Epithelial cell of prostate (primary cell): ENCODE measurements around the gene SRSF4.

Experiments
- DNase-seq: peaks from one replicate; pipeline ENCODE4 v3.0.0-alpha.2; 2011; ENCODE audit warnings: low read depth, low spot score
- H3K27ac ChIP-seq: fragments of 450-650 bp; 2 replicates; pipeline ENCODE4 v1.5.1; 2017; ENCODE audit warnings: mild to moderate bottlenecking

The SRSF4 gene

DNA sequence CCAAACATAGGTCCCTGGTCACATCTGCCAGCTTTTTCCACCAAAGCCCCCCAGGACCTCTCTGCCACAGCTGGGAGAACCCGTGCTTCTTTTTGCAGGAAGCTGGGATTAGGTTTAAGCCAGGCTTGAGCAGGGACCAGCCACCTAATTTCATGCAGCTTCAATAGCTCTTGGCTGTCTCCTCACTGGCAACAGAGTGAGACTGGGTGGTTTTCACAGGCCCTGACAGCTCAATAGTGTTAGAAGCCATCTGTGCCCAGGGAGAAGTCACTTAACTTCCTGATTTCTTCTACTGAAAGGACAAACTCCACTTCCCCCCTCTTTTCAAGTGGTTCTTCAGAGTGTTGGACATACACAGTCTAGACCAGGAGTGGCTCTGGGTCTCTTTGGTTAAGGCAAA is 20.4 kb upstream of the SRSF4 start:
- DNase-seq, result no peak
- peak overlapping the region; percentile 85 for H3K27ac ChIP-seq

DNA sequence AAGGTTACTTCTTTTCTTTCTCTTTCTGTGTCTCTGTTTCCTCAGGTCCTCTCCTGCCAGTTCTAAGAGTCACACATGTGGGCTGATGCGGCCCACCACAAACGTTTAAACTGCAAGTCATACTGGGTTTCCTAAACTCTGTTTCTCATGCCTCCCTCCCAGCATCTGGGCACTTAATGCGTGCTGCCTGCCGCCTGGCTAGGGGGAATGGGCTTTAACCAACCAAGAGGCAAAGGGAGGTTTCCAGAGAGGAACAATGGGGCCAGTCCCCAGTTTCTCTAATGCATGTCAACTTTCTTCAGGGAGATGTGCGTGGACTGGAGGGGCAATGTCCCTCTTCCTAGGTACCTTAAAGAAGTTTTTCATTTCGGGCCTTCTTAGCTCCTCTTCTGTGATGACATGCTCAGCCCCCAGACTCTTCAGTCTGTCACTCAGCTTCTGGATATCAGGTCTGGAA is 19.9 kb upstream of the SRSF4 start:
- no peak for DNase-seq
- peak overlapping the region; percentile 85 for H3K27ac ChIP-seq

DNA sequence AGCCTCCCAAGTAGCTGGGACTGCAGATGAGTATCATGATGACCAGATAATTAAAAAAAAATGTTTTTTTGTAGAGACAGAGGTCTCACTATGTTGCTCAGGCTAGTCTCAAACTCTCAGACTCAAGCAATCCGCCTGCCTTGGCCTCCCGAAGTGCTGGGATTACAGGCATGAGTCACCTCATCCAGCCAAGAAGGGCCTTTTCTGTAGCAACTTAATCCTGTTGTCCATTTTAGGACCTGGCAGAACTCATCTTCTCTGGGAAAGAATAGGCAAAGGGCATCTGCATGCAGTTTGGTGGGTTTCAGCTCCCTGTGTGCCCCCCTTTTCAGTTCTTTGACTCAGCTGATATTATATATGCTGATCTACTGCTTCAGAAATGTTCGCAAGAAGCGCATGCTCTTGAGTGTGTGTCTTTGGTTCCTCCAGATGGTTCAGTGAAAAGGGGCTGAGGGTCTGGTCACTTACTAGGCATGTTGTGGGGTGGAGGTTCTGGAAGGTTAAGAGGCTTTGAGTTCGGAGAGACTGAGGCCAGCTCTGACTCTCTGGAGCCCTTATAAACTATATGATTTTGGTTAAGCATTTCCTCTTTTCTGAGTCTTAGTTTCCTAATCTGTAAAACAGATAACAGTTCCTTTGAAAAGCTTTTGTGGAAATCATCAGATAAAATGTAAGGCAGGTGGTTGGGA is 19.4 kb upstream of the SRSF4 start:
- no peak overlapping the region for H3K27ac ChIP-seq
- DNase-seq, result no peak

DNA sequence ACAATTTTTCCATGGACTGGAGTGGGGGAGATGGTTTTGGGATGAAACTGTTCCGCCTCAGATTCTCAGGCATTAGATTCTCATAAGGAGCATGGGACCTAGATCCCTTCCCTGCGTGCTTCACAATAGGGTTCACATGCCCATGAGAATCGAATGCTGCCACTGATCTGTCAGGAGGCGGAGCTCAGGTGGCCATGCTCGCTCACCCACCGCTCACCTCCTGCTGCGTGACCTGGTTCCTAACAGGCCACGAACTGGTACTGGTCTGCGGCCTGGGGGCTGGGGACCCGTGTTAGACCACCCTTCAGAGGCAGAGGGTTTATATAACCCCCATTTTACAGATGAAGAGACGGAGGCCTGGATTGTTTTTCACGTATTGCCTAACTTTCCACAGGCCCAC is 16.3 kb upstream of the SRSF4 start:
- no peak overlapping the region for H3K27ac ChIP-seq
- no peak for DNase-seq

DNA sequence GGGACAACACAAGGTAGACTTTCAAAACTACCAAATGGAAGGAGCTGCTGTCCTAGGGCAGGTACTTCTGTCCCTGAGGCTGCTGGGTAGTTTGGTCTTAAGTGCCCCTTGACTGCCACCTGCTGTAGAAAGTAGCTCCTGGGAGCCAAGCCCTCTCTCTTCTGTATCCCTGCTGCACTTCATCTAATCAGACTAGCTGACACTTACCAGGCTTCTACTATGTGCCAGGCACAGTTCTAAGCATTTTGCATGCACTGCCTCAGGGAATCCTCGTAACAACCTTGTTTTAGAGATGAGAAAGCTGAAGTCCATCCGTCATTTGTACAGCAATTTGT is 15.9 kb upstream of the SRSF4 start:
- no peak for DNase-seq
- H3K27ac ChIP-seq, result peak overlapping the region; percentile 20

DNA sequence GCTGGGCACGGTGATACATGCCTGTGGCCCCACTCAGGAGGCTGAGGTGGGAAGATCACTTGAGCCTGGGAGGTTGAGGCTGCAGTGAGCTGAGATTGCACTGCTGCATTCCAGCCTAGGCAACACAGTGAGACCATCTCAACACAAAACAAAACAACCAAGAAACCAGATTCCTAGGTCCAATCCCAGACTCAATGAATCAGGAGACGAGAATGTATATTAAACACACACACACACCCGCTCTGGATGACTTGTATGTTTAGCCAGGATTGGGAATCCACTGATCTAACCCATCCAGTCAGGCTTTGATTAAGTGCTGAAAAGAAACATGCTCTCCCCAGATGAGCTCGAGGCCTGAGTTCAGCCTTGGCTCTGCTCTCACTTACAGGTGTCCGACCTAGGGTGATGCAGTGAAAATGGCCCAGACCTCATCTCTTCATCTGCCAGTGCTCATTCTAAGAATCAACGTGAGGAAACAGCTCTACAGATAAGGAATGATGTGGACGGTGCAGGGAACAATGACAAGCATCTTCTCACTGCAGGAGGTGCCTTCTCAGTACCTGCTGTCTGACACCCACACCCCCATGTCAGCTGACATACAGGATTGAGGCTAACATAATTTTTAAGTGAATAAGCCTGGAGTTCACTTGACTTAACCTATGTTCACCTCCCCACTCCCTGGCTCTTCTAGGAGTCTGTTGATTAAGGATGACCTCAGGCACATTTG is 15.3 kb upstream of the SRSF4 start:
- DNase-seq, result no peak
- H3K27ac ChIP-seq, result peak overlapping the region; percentile 20

DNA sequence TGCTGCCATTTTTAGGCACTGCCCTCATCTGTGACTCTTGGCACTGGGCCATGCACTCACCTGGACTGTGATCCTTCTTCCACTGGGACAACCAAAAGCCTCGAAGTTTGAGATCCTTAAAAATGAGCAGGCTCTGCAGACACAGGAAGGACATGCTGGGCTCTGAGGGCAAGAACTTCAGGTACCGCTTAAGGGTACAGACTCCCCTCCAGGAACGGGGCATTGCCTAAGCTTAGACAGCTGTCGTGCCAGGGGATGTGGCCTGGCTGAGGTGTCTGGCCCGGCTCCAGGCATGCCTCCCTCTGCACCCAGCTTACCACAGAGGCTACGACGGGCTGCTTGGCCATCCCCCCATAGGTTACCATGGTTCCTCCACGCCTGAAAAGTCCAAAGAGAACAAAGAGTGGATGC is 14.2 kb upstream of the SRSF4 start:
- DNase-seq, result no peak
- H3K27ac ChIP-seq, result no peak overlapping the region

DNA sequence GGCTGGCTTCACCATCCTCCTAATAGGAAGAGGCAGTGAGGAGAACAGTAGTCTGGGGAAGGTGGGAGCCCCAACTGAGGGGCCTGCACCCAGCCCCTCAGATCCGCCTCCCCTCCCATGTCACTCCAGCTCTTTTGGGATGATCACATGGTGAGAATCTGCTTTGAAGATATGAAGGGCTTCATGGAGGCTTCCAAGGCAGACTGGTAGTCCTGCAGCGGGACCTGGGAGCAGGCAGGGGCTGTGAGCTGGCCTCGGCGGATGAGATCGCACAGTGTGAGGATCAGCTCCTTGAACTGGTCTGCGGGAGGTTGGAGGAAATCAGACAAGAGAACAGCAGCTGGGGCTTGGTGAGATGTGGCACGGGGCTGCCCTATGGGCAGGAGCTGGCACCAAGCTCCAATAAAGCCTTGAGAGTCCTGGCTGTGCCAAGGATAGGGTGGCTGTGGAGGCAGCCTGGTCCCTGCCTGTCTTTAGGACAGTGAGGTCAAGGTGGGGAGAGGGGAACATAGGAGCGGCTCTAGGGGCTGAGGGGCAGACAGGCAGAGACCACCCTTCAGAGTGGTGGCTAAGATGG is 12.3 kb upstream of the SRSF4 start:
- H3K27ac ChIP-seq, result no peak overlapping the region
- no peak for DNase-seq

DNA sequence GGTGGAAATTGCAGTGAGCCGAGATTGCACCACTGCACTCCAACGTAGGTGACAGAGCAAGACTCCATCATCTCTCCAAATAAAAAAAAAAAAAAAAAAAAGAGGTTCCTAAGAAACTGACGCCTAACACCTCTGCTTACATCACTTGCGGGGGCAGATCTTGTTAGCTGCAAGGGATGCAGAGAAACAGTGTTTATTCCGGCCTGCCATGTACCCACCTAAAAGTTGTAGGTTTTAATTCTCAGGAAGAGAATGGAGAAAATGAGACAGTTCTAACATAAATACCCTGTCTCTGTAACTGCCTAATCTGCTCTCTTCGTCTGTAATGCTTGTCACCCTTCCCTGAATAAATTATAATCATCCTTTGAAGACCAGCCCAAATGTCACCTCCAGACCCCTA is 9.0 kb upstream of the SRSF4 start:
- no peak for DNase-seq
- H3K27ac ChIP-seq, result peak overlapping the region; percentile 19

DNA sequence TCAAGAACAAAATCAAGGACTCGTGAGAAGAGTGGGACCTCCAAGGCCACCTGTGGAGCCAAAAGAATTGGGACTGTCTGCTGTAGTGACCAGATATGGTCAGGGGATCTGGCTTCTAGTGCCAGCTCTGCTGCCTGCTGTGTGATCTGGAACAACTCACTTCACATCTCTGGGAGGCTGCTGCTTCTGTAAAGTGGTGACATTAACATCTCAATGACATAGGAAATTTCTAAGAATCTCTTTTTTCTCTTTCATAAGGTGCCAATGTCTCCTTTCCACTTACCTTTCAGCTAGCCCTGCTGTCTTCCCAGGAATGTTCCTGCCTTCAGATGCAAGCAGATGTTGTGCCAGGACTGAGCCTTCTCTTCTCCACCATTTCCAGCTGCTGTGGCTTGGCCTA is 5.0 kb upstream of the SRSF4 start:
- peak overlapping the region; percentile 50 for H3K27ac ChIP-seq
- DNase-seq, result no peak

DNA sequence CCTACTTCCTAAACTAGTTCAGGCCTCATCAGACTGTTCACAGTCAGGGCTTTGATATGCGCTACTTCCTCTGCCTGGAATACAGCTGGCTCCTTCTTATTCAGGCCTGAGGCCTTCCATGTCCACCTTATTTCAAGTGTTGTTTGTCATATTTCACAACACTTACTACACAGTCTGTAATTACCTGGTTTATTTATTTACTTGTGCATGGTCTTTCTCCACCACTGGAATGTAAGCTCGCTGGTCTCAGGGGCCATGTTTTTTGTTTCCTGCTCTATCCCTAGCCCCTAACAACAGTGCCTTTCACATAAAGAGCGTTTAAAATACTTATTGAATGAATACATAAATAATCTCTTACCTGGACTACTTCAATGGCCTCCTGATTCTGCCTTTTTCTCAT is 4.6 kb upstream of the SRSF4 start:
- DNase-seq, result no peak
- H3K27ac ChIP-seq, result peak overlapping the region; percentile 50

DNA sequence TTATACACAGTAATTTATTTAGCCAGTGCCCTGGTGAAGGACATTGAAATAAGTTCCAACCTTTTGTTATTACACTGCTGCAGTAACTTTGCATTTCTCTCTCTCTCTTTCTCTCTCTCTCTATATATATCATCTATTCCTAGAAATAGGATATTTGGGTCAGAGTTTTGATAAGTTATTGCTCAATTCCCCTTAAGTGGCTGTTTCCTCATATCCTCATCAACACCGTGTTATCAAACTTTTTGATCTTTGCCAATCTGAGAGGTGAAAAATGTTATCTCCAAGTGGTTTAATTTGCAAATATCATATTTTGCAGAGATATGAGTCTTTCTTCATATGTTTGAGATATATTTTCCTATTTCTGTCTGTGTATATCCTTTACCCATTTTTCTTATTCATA is 1.6 kb upstream of the SRSF4 start:
- no peak overlapping the region for H3K27ac ChIP-seq
- no peak for DNase-seq

DNA sequence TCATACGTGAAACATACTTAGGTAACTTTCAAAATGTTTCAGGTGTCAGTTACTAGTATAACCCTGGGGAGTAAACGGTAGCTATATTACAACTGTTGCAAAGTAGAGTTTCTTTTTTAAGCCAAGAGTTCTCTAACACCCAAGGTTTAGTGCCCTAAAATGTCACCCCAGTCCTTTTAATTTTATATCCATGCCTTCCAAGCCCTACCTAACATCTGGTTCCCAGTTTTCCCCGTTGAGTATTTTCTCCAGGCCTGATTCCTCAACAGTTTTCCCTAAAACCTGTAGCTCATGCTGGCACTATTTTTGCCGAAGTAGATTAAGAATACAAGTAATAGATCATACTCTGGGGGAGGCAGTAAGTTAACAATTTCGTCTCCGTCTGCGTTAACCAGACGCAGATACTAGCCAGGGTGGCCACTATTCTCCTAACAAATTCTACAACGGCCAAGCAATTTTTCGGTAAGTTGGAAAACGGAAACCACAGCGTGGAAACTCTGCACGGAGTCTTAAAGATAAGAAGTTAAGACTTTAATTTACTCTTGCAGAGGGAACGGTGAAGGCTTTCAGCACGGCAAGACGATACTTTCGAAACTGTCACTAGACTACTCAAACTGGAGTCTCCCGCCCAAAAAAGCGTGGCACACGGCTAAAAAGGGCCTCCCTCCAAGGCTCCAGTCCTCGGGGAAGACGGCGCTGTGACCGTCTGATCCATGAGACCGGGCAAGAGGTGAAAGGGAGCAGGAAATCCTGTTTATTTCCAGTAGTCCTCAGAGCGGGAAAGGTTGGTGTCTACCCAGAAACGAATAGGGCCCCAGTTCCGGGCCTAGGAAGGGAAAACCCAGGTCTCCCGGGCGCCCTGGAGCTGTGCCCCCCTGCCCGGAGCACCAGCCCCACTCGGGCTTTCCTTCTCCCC is 945 bp downstream of the SRSF4 start:
- peak overlapping the region; percentile 93 for H3K27ac ChIP-seq
- no peak for DNase-seq

DNA sequence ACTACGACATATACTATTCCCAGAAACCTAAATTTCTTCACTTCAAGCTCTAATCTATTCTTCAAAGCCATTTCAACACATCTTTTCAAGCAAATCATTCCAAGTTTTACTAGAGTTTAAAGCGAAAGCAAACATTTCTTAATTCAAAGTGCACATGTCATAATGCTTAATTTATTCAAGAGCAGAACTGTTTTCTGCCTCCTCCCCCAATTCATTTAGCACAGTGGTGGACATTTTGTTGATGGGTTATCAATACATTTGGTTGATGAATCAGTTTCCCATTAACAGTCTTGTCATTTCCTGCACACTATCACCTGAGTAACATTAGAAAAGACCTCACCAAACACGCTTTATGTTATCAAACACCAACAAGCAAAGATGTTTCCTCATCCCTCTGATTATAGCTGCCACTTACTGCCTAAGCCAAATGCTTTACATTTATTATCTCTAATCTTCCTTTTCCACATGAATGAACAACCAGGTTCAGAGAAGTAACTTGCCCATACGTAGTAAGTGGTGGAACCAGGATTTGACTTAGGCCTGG is 2.0 kb downstream of the SRSF4 start:
- no peak for DNase-seq
- H3K27ac ChIP-seq, result peak overlapping the region; percentile 93

DNA sequence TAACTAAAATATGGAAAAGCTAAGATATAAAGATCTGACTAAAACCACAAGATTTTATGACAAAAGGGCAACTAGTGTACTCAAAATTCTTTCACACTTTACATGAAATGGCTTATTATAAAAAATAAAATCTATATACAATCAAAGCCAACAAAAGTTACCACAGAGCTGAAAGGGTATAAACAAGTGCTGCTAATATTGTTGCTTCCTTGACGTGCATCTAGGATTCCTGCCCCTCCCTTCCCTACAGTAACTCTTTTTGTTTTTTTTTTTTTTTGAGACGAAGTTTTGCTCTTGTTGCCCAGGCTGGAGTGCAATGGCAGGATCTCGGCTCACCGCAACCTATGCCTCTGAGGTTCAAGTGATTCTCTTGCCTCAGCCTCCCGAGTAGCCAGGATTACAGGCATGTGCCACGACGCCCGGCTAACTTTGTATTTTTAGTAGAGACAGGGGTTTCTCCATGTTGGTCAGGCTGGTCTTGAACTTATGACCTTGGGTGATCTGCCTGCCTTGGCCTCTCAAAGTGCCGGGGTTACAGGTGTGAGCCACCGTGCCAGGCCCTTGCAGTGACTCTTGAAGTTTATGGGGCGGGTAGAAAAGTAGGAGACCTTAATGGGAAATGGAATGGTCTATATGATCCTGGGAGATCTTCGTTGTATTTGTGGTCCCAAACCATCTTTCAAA is 4.5 kb downstream of the SRSF4 start:
- peak overlapping the region; percentile 28 for H3K27ac ChIP-seq
- DNase-seq, result no peak

DNA sequence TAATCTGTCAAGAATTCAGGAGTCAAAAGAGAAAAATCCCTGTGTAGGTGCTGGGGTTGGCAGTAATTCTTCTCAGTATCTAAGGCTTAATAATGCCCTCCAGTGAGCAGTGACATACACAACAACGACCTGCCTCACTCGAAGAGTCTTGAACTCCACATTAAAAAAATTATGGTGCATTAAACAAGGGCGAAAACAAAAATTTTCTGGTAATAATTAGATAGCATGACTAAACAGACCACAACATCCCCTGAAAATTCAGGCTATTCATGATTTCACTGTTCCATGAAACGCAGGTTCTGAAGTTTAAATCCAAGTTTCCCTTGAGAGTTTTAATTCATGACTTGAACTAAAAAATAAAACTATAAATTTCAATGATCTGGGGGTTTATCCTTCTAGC is 5.1 kb downstream of the SRSF4 start:
- no peak overlapping the region for H3K27ac ChIP-seq
- no peak for DNase-seq

DNA sequence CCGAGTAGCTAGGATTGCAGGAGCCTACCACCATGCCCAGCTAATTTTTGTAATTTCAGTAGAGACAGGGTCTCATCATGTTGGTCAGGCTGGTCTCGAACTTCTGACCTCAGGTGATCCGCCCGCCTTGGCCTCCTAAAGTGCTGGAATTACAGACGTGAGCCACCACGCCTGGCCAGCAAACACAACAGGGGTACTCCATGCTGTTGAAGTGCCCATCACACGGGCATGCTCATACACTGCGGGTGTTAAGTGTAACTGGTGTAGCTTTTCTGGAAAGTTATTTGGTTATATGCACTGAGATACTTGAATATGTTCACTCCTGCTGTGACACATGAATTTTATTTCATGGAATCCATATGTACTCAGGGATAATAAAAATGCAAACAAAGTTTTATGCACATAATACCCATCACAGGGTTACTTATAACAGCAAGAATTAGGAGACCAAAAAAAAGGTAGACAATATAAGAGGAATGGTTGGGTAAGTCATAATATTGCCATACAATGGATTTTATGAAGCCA is 9.2 kb downstream of the SRSF4 start:
- no peak for DNase-seq

DNA sequence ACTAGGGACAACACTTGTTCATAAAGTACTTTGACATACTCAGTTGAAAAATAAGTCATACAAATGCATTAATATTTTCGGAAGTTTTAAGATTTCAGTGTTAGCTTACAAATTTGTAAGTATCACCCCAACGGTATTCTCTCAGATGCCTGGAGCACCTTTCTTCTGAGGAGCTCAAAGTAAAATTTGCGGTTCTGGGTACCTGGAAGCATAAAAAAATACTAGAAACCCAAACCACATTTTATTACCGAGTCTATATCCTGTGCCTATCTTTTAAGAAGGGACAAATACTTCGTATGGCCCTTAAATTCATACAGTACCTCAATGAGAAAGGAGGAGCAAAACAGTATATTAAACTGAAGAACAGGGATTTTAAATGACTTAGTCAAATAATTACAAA is 10.2 kb downstream of the SRSF4 start:
- H3K27ac ChIP-seq, result no peak overlapping the region

More for the DNA sequence above, 9.2 kb downstream of the SRSF4 start:
- no peak overlapping the region for H3K27ac ChIP-seq

DNA sequence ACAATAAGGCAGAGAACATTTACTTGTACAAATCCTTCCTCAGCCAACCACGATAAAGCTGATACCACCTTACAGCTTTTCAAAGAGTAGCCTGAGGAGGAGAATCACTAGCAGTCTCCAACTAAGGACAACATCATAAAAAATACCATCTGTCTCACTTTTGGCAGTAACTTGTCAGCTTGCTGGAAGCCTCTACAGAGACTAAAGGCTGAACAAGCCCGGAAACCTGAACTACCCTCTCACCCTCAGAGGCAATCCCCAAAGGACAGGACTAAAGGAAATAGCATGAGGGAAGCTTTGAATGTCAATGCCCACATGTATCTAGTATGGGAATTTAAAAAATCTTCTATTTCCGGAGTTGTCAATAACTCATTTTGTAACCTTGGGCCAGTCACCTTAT is 10.6 kb downstream of the SRSF4 start:
- no peak overlapping the region for H3K27ac ChIP-seq
- no peak for DNase-seq

More for the DNA sequence above, 10.2 kb downstream of the SRSF4 start:
- DNase-seq, result no peak

DNA sequence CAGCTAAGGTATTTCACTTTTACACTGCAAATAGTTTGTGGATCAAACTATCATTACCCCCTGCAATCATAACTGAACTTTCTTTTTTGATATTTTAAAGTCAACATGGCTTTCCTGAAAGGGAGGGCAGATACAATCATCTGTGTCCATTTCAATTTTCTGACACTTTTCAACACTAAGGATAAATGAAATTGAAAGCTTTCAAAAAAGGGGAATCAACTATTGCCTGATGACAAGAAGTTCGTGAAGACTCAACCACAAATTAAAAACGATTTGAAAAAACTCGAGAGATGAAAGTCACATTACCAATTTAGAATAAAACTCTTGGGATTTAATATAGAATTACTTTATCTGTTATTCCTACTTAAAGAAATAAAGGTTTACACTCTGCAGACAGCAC is 11.7 kb downstream of the SRSF4 start:
- H3K27ac ChIP-seq, result no peak overlapping the region
- DNase-seq, result no peak
